Peyer's patch (tissue), 4 donors: ENCODE measurements around the gene DGKA. TPM values are rescaled to one million over a fixed set of nuclear protein-coding genes. Genes with fewer than 3 reads are reported as not detected.

Source experiments
- total RNA-seq, 4 donors: library from RNA; depleted of rRNA; stranded (reverse); fragments of >200 nt; gene quantifications; one replicate each; pipeline ENCODE4 v1.1.0, GENCODE V29; 2016

The DGKA gene
- total RNA-seq, 4 donors from 2014 or later: 181 to 447 (median 331) TPM

Other genes with a start within 250 kb of the DGKA start
- 10 to 100 TPM; 13.1 to 29.0 (median 27.0) TPM for gene ITGA7, start 223.3 kb upstream of the DGKA start, total RNA-seq
- gene BLOC1S1, start 215.1 kb upstream of the DGKA start, total RNA-seq: 100 to 1,000 TPM in 3 of 4 donors, 10 to 100 TPM in 1; 72.6 to 332 (median 248) TPM
- 100 to 1,000 TPM in 1 of 4 donors, 10 to 100 TPM in 3; 47.0 to 113 (median 90.9) TPM for gene RDH5, start 210.8 kb upstream of the DGKA start, total RNA-seq
- 100 to 1,000 TPM; 139 to 433 (median 351) TPM for gene CD63, start 202.2 kb upstream of the DGKA start, total RNA-seq
- gene GDF11, start 188.0 kb upstream of the DGKA start, total RNA-seq: 10 to 100 TPM in 1 of 4 donors, 1 to 10 TPM in 1, under 1 TPM in 2; 0.35 to 14.9 (median 1.1) TPM
- 10 to 100 TPM; 21.9 to 60.2 (median 44.9) TPM for gene SARNP, start 113.4 kb upstream of the DGKA start, total RNA-seq
- 10 to 100 TPM in 3 of 4 donors, 1 to 10 TPM in 1; 5.0 to 31.2 (median 24.2) TPM for gene ORMDL2, start 113.1 kb upstream of the DGKA start, total RNA-seq
- gene DNAJC14, start 101.6 kb upstream of the DGKA start, total RNA-seq: 10 to 100 TPM; 35.4 to 43.4 (median 43.0) TPM
- gene MMP19, start 88.2 kb upstream of the DGKA start, total RNA-seq: 10 to 100 TPM in 1 of 4 donors, 1 to 10 TPM in 3; 3.3 to 44.6 (median 5.2) TPM
- gene PYM1, start 3.3 kb upstream of the DGKA start, total RNA-seq: 10 to 100 TPM; 49.1 to 63.7 (median 52.4) TPM
- gene PMEL, start 34.9 kb downstream of the DGKA start, total RNA-seq: 1 to 10 TPM; 2.5 to 10.0 (median 3.0) TPM
- gene CDK2, start 35.7 kb downstream of the DGKA start, total RNA-seq: 10 to 100 TPM in 3 of 4 donors, 1 to 10 TPM in 1; 7.7 to 55.3 (median 13.4) TPM
- gene RAB5B, start 42.9 kb downstream of the DGKA start, total RNA-seq: 10 to 100 TPM; 70.7 to 96.6 (median 84.2) TPM
- 10 to 100 TPM; 16.5 to 38.9 (median 27.0) TPM for gene SUOX, start 66.1 kb downstream of the DGKA start, total RNA-seq
- 1 to 10 TPM; 2.8 to 7.4 (median 3.6) TPM for gene IKZF4, start 89.9 kb downstream of the DGKA start, total RNA-seq
- gene RPS26, start 110.8 kb downstream of the DGKA start, total RNA-seq: 1,000 to 10,000 TPM in 1 of 4 donors, 100 to 1,000 TPM in 3; 564 to 1,937 (median 779) TPM
- gene ERBB3, start 149.0 kb downstream of the DGKA start, total RNA-seq: 100 to 1,000 TPM in 3 of 4 donors, 10 to 100 TPM in 1; 61.9 to 532 (median 451) TPM
- gene PA2G4, start 173.4 kb downstream of the DGKA start, total RNA-seq: 100 to 1,000 TPM in 1 of 4 donors, 10 to 100 TPM in 3; 34.3 to 221 (median 48.7) TPM
- 1,000 to 10,000 TPM; 1,852 to 2,996 (median 2,194) TPM for gene RPL41, start 185.5 kb downstream of the DGKA start, total RNA-seq
- 1 to 10 TPM; 2.0 to 5.5 (median 3.8) TPM for gene ZC3H10, start 187.1 kb downstream of the DGKA start, total RNA-seq
- 10 to 100 TPM; 36.3 to 62.7 (median 53.2) TPM for gene ESYT1, start 197.1 kb downstream of the DGKA start, total RNA-seq
- 10 to 100 TPM; 16.0 to 46.2 (median 21.3) TPM for gene MYL6B, start 221.4 kb downstream of the DGKA start, total RNA-seq
- 1,000 to 10,000 TPM; 1,247 to 1,872 (median 1,541) TPM for gene MYL6, start 227.2 kb downstream of the DGKA start, total RNA-seq